Upper lobe of right lung (tissue), 1 donor: ENCODE measurements around the gene ELF5. TPM values are rescaled to one million over a fixed set of nuclear protein-coding genes. Genes with fewer than 3 reads are reported as not detected.

ENCODE experiments used
- ATAC-seq: fragments of 200-7000 bp; cut with Tn5 transposase; one replicate; pipeline ENCODE4 v1.9.1; 2020; ENCODE audit warnings: mild to moderate bottlenecking, moderate library complexity
- DNase-seq: peaks from one replicate; pipeline ENCODE4 v3.0.0-alpha.2; 2020
- H3K27ac ChIP-seq: fragments of 200-600 bp; one replicate; pipeline ENCODE4 v1.8.0; 2022
- H3K27me3 ChIP-seq: fragments of 200-600 bp; one replicate; pipeline ENCODE4 v1.8.0; 2022; ENCODE audit warnings: mild to moderate bottlenecking
- H3K36me3 ChIP-seq: fragments of 200-600 bp; one replicate; pipeline ENCODE4 v1.8.0; 2022
- H3K4me1 ChIP-seq: fragments of 200-600 bp; one replicate; pipeline ENCODE4 v1.8.0; 2022
- H3K4me3 ChIP-seq: fragments of 200-600 bp; one replicate; pipeline ENCODE4 v1.8.0; 2022; ENCODE audit warnings: mild to moderate bottlenecking
- H3K9me3 ChIP-seq: fragments of 200-600 bp; one replicate; pipeline ENCODE4 v1.8.0; 2022
- intact Hi-C: fragments of 100-400 bp; cut with DNase I; formaldehyde crosslinking; loops from one replicate; pipeline ENCODE4 v1.11.0; 2022
- total RNA-seq: library from RNA; stranded (reverse); fragmentation: NEBNext Ultra II Directional; extraction: Animal tissue kit (Norgen Biotek cat#: 25700); gene quantifications from one replicate; pipeline ENCODE4 v1.2.1, GENCODE V29; 2021
- TF ChIP-seq, protein P1 (sequence below): fragments of 200-600 bp; IDR thresholded peaks from one replicate; pipeline ENCODE4 v1.8.0; 2022; ENCODE audit warnings: antibody characterized with exemption
- donor health status: DM: no; HTN: yes; CAD: no; lungs with severe emphysema.

The ELF5 gene
- total RNA-seq, 1 donor from 2014 or later, result 10.7 TPM

- no peak for DNase-seq
- Histone ChIP-seq H3K27ac (no peak overlapping the region), H3K36me3 (peaks cover 17% of the 10 kb centered on the region), H3K4me3 (no peak overlapping the region), H3K27me3 (no peaks in the 10 kb centered on the region), H3K9me3 (no peaks in the 10 kb centered on the region), H3K4me1 (peaks cover 60% of the 10 kb centered on the region)
- ATAC-seq, result no peak
- intact Hi-C loops, result no loop called here
- TF ChIP-seq, protein P1, sequence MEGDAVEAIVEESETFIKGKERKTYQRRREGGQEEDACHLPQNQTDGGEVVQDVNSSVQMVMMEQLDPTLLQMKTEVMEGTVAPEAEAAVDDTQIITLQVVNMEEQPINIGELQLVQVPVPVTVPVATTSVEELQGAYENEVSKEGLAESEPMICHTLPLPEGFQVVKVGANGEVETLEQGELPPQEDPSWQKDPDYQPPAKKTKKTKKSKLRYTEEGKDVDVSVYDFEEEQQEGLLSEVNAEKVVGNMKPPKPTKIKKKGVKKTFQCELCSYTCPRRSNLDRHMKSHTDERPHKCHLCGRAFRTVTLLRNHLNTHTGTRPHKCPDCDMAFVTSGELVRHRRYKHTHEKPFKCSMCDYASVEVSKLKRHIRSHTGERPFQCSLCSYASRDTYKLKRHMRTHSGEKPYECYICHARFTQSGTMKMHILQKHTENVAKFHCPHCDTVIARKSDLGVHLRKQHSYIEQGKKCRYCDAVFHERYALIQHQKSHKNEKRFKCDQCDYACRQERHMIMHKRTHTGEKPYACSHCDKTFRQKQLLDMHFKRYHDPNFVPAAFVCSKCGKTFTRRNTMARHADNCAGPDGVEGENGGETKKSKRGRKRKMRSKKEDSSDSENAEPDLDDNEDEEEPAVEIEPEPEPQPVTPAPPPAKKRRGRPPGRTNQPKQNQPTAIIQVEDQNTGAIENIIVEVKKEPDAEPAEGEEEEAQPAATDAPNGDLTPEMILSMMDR, result no peak
These were observed 67.6 kb downstream of the ELF5 start for GRCh38 chr11:34445956-34446355.

DNA sequence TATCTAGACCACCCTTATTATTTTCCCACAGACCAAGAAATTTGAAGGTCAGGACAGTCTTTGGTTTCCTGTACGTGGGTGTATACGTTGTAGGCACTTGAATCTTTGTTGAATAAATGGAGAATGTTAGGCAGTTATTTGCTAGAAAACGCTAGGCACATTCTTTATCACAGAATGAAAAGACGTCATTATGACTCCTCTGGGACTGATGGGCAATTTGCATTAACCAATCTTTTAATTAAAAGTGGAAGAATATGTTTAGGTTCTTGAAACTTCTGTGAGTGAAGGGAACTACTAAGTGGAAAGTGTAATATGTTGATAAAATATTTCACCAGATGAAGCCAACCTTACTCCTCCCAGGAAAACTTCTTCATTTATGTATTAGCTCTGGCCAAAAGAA is 69.2 kb downstream of the ELF5 start:
- intact Hi-C loops, result no loop called here
- Histone ChIP-seq H3K4me3 (no peak overlapping the region), H3K4me1 (peaks cover 69% of the 10 kb centered on the region), H3K9me3 (no peaks in the 10 kb centered on the region), H3K27me3 (no peaks in the 10 kb centered on the region), H3K27ac (no peak overlapping the region), H3K36me3 (peaks cover 1% of the 10 kb centered on the region)
- TF ChIP-seq, protein P1, result no peak
- ATAC-seq (no peak), DNase-seq (no peak)

GRCh38 chr11:34443136-34443535 is 70.5 kb downstream of the ELF5 start:
- peaks cover 61% of the 10 kb centered on the region for H3K4me1 ChIP-seq
- H3K4me3 ChIP-seq, result no peak overlapping the region
- H3K9me3 ChIP-seq, result no peaks in the 10 kb centered on the region
- no peaks in the 10 kb centered on the region for H3K36me3 ChIP-seq
- DNase-seq (no peak), ATAC-seq (no peak)
- no peaks in the 10 kb centered on the region for H3K27me3 ChIP-seq
- TF ChIP-seq, protein P1, result no peak
- no peak overlapping the region for H3K27ac ChIP-seq
- intact Hi-C loops, result no loop called here

DNA sequence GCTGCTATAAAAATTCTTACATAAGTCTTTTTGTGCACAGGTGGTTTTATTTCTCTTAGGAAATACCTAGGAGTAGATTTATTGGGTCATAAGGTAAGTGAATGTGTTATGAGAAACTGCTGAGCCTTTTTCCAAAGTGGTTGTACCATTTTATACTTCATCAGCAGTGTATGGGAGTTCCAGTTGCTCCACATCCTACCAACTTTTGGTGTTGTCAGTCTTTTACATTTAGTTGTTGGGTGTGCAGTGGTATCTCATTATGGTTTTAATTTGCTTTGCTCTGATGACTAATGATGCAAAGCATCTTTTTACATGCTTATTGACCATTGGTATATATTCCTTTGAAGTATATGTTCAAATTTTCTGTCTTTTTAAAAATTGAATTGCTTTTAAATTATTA is 71.8 kb downstream of the ELF5 start:
- TF ChIP-seq, protein P1, result no peak
- no peaks in the 10 kb centered on the region for H3K36me3 ChIP-seq
- H3K27ac ChIP-seq, result no peak overlapping the region
- no peak overlapping the region for H3K4me3 ChIP-seq
- intact Hi-C loops, result no loop called here
- no peak for ATAC-seq
- no peak for DNase-seq
- H3K9me3 ChIP-seq, result no peaks in the 10 kb centered on the region
- H3K27me3 ChIP-seq, result no peaks in the 10 kb centered on the region
- H3K4me1 ChIP-seq, result peaks cover 58% of the 10 kb centered on the region

DNA sequence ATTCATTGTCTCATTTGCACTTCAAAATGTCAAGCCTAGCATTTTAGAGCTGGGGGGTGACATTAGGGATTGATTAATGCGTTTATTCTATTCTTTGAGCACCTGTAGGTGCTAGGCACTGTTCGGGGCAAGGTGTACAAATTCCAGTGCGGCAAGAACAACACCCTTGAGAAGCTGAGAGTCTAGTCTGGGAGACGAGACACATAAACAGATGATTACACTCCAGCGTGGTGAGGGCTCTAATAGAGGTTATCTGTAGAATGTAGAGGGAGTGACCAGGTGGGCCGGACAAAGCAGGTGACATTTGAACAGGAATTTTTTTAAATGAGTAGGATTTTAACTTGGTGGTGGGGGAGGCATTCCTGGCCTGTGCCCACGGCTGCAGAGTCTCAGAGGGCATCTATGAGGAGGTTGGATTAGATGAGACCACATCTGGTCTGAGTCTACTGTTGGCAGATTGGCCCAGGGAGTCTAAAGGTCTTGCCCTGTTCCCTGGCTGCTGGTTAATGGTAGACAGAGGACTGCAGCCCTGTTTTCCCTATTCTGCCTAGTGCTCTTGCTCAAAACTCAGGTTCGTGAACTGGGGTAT is 73.9 kb downstream of the ELF5 start:
- Histone ChIP-seq H3K36me3 (no peaks in the 10 kb centered on the region), H3K4me1 (peaks cover 48% of the 10 kb centered on the region), H3K27me3 (no peaks in the 10 kb centered on the region), H3K4me3 (peak overlapping the region; percentile 75), H3K9me3 (no peaks in the 10 kb centered on the region), H3K27ac (peak overlapping the region; percentile 97)
- TF ChIP-seq, protein P1, result no peak
- DNase-seq, result no peak
- intact Hi-C loops, result no loop called here
- peak; percentile 4 for ATAC-seq
